Activated CD4-positive, CD25-positive, alpha-beta regulatory T cell (primary cell): ENCODE results near the gene PTPRD.

ENCODE experiments used
- DNase-seq, 4 experiments: peaks; one replicate each; lab custom pipeline; 2025; lab: John Stamatoyannopoulos, UW

The PTPRD gene

GRCh38 chr9:8515748-8516147, 2097.1 kb downstream of the PTPRD start:
- DNase-seq = no peak

DNA sequence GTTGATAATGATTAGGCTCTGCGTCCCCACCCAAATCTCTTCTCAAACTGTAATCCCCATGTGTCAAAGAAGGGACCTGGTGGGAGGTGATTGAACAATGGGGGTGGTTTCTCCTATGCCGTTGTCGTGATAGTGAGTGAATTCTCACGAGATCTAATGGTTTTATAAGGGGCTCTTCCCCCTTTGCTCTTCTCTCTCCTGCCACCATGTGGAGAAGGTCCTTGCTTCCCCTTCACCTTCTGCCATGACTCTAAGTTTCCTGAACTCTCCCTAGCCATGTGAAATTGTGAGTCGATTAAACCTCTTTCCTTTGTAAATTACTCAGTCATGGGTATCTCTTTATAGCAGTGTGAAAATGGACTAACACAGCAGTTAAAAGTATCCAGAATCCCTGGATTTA, 2098.0 kb downstream of the PTPRD start:
- DNase-seq = no peak

- no peak for DNase-seq
Observed at GRCh38 chr9:8508671-8509290, 2104.0 kb downstream of the PTPRD start.

DNA sequence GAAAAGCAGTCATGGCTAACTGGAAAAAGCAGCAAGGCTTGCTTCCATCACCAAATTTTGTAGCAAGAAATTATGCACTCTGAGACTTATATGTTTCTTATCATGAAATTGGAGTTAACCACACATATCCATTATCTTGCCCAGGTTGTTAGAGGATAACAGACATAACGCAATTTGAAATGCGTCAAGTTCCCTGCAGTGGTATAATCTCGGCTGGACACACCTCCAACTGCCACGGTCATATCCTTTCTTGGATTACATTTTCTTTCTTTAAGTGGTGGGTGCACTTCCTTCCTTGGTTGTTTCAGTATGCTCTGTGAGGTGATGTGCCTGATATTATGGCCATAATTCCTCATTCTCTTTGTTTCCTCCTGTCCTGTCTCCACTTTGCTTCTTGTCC, 2118.2 kb downstream of the PTPRD start:
- DNase-seq = no peak

DNA sequence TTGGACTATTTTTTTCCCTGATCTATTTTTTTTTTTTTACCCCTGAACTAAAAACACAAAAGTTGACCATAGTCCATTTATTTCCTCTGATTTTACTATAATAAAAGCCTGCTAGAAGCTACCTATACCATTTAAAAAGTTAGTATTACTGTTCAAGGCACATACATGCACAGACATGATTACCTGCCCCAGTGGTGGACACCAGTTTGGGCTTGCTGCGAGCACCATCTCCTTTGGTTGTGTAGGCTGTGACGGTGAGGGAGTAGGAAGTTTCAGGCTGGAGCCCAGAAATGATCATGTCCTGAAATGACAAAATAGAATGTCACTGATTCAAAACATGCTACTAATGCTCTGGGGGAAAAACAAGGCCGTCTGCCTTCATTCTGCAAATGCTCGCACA, 2120.1 kb downstream of the PTPRD start:
- DNase-seq = no peak

GRCh38 chr9:8492024-8492423, 2120.8 kb downstream of the PTPRD start:
- DNase-seq = no peak

DNA sequence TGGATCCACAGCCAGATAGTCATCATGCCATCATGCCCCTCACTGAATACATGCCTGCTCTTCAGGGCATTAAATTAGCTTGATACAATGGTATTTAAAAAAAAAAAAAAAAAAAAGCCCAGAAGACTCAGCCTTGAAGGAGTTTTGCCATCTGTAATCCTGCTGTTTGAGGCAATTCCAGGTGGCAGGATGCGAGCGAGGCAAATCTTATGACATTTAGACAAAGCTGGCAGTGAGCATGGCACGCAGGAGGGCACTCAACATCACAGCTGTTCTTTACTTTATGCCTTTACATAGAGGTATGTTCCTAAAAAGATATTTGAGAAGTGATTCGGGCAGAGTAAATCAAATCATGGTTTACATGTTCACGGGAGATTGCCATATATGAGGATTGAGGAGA, 2121.2 kb downstream of the PTPRD start:
- no peak for DNase-seq

DNA sequence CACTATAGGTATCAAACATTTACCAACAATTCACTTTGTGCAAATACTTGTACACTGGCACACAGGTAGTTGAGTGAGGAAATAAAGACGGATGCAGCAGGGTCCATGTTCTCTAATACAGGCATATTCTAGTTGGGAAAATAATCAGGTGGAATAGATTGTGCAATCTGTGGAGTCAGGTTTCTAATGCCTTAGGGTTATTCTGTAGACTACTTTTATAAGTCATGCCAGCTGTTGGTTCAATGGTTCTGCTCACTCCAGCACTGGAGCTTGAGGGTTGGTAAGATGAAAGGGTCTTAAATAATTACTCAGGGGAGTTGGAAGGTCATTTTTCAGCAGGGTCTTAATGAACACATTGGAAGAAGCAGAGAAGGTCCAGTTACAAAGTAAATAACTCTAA, 2123.0 kb downstream of the PTPRD start:
- DNase-seq = no peak

DNA sequence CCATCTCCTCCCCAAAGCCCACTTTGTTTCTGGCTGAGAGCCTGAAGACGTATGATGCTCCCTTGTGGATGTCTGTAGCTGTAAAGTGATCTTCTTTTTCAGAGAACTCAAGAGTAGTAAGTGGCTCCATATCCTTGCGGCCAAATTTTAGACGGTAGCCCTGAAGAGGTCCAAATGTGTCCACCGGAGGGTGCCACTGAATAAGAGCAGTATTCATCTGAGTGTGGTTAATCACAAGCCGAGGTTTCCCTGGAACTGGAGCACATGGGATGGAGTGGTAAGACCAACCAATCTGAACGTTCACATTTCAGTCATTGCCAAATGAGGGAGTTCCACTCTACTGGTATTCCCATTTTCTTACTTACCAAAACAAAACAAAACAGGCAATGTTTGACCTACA, 2126.7 kb downstream of the PTPRD start:
- no peak for DNase-seq

GRCh38 chr9:8484597-8485191, 2128.1 kb downstream of the PTPRD start:
- DNase-seq = no peak

DNA sequence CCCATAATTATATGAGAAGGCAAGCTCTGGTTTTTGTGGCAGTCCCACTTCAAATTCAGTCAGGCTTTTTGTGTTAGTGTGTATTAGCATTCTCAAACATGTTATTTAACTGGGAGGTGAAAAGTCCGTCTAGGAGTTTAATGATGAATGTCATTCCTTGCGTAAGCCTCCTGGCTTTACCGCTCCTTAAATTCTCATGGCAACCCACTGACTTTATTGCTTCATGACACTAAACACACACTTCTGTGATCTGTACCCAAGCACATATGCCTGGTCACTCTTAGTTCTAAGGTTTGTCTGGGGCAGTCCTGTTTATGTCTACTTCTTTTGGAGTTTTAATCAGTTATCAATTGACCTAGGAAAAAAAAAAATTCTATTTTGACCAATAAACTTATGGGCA, 2135.4 kb downstream of the PTPRD start:
- DNase-seq = no peak

- DNase-seq = no peak
Observed at GRCh38 chr9:8474937-8475336, 2137.9 kb downstream of the PTPRD start.

GRCh38 chr9:8473244-8474020, 2139.4 kb downstream of the PTPRD start:
- DNase-seq = no peak

DNA sequence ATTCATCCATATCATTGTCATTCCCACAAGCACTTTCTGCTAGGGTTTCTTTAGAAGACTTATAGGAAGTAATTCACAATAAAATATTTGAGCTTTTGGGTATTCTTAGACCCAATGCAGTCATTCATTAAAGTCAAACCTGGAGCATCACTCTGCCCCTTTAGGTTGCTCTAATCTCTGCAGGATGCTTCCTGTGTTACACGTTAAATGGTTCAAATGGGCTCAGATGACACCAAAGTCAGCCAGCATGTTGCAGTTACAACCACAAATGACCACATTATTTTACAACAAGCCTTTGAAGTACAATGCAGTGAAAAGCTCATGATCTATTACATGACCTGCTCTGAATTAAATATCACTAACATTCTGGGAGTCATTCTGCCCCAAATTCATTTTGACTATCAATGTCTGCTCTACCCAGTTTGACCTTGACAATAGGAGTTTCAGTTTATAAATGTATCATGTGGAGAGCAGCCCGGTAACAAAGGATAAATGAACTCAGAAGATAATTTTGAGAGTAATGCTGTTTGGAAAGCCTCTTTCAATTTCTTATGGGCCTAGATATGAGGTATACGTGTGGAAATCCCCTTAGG, 2144.7 kb downstream of the PTPRD start:
- DNase-seq = no peak

- no peak for DNase-seq
Observed at GRCh38 chr9:8457816-8458215, 2155.0 kb downstream of the PTPRD start.

DNA sequence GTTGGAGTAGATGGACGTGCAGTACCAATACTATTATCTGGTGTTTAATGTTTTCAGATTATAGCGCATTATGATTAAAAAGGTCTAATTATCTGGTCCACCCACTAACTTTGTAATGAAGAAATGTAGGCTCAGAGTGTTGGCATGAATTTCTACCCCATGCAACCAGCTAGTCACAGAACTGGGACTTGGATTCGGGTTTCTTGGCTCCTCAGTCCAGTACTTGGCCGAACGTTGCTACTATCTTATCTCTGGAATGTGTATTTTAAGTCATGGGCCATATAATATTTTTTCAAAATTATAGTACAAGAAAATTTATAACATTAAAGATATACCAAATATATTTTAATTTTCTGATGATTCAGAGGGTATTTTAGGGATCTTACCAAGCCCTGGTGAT, 2155.7 kb downstream of the PTPRD start:
- no peak for DNase-seq

DNA sequence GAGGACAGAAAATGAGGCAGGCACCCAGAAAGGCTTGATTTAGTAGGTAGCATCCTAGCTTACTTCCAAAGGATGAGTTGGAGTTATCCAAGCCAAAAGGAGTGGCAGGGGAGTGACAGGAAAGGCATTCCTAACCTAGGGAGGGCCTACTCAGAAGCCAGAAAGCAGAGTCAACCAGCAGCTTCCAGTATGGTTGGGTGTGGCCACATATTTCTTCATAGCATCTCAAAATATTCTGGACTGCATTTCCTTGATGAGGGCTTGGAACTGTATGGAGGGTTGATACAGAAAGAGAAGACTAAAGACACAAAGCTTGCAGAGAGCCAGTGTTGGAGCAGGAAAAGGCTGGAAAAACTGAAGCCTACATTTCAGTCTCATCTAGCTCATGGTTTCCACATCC, 2156.5 kb downstream of the PTPRD start:
- no peak for DNase-seq

DNA sequence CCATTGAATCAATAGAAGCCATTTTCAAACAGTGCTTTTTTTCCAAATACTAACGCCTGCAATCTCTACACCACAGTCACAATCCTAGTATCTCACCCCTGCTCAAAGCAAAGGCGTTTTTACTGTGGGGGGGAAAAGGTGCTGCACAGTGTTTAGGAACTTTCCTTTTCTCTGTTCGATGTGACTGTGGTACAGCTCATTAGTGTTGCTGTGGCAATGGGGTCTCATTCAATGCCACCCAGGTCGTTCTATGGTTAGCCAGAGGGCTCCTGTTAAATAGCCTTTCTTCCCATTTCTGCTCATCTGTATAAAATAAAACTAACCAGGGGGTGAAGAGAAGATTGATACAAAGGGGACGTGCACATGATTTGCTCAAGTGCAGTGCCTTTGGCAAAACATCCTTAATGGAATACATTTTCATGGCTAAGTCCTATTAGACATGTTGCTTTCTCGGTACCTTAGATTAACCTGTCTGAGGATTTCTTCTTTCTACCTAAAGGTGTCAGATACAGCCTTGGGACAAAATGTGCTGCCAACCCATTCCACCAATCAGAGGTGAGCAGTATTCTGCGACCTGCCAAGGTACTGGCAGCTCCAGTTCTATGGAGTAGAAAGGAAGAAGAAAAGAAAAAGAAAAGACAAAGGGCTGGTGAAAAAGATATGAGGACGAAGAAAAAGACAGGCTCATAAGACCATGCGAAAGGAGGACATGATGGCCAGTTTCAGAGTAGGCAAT, 2161.8 kb downstream of the PTPRD start:
- DNase-seq = no peak

DNA sequence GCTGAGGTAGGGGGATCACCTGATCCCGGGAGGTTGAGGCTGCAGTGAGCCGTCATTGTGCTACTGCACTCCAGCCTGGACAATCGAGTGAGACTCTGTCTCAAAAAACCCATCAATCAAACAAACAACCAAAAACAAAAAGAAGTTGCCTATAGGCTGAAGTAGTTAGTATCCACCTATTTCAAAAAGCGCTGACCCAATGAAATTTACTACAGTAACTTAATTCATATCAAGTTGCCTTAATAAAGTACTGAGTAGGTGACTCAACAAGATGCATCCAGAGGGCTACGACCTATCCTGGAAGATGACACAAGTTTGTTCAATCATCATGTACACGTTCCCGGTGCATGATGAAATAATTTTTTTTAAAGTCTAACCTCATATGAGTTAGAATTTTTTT, 2164.6 kb downstream of the PTPRD start:
- DNase-seq = no peak

- no peak for DNase-seq
Observed at GRCh38 chr9:8447601-8448000, 2165.2 kb downstream of the PTPRD start.

DNA sequence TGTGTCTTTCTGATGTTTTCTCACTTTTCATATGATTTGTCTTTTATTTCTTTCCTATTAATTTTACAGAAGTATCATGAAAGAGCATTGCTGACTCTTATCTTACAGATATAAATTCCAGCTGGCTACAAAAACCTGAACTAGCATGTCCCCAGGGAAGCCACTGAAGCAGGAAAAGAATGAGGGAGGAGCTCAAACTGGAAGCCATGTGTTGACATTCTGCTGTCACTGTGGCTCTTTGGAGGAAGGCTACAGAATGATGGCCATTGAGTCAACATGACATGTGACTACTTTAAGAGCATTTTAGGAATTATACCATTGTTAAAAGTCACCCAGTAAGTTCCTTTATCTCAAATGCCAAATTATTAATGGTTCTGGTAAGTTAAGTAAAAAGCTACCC, 2174.9 kb downstream of the PTPRD start:
- no peak for DNase-seq

DNA sequence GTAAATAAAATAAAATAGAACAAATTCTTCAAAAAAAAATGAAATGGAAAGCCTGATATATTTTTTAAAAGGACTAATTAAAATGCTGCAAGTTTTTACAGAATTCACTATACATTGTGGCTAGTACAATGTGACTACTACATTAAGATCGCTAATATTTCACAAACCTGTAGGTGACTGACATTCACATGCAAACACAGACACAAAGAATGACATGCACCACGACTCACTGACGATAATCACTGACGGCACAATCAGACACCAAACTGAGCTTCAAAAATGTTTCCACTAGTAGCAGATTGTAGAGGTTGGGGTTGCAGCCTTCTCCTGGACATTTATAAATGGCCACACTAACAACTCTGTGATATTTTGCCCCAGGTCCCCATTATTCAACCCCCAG, 2175.5 kb downstream of the PTPRD start:
- DNase-seq = no peak
